NCI-H1436 treated with DMSO at 0.1 percent for 48 hours (cell line): ENCODE measurements around the gene SORBS1.

ENCODE experiments used
- DNase-seq: peaks from one replicate; lab custom pipeline; 2025; lab: John Stamatoyannopoulos, UW

The SORBS1 gene

DNA sequence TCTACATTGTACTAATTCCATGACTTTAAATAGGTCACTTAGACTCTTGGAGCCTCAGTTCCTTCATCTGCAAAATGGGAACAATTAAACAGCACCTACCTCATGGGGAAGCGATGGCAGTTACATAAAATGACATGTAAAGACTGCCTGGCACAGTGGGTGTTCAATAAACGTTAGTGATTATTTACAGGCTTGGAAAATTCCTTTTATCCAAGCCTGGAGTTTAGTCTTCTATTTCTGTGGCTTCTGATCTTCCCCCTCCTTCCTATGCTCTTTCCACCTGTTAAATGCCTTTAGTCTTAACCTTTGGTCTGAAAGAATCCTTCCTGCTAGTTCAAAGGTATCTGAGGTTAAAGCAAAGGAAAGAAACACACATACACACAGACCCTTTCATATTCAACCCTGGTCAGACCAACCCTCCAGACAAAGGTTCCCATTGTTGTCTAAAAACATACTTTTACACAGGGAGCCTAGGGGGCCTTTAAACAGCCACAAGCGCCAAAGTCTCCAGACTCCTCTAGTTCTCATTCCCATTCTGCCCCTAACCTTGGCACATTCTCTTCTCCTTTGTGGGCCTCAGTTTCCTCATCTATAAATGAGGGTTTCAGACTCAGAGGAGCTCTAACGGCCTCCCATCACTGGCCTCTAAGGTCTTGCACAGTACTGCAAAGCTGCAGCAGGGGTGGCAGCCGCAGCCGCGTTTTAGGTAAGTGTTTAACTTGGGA, 21.4 kb downstream of the SORBS1 start:
- no peak for DNase-seq

DNA sequence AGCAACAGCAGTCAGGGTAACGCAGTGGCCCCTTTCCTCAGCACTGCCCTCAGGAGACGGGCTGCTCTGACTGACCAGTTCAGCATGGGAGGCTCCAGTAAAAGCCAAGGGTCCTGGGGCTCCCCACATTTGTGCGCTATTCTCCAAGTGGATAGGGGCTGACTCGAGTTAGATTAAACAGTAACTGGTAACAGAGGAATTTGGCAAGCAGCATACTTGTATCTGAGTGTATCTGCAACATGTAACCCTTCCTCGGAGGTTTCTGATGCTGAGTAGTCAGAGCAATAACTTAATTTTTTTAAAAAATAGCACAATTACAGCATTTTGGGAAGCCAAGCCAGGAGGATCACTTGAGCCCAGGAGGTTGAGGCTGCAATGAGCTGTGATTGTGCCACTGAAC, 22.8 kb downstream of the SORBS1 start:
- no peak for DNase-seq

- DNase-seq, result no peak
These were observed 23.6 kb downstream of the SORBS1 start for GRCh38 chr10:95537542-95537927.

GRCh38 chr10:95536894-95537541, 24.2 kb downstream of the SORBS1 start:
- no peak for DNase-seq

DNA sequence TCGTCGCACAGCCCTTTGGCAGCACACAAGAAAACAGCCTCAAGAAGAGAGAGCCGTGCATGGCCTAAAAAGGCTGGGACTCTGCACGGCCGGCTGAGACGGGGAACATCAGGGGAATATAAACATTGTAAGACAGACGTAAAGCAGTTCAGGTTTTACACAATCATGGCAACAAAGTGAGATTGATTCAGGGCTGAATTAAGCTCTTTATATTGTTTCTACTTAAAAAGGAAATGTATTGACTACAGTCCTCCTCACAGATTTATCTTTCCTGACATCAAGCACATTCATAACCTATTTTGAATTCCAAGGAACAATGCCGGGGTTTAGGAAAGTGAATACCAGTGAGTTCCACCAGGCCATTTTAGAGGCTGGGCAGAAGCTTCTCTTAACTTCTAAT, 25.2 kb downstream of the SORBS1 start:
- no peak for DNase-seq

DNA sequence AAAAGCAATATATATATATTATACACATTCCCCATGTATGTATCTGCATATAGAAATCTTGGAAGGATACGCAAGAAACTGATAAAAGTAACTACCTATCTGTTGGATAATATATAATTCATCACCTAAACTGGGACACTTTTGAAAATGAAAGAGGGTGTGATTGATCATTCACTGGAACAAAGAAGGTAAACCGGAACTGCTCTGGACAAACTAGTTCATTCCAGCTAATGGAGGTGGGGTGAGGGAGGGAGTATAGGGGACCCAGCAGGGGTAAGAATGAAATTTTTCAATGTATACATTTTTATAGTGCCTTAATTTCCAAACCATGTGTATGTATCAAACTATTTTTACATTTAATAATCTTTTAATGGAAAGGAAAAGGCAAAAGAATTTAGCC, 25.6 kb downstream of the SORBS1 start:
- DNase-seq, result no peak

- DNase-seq, result no peak
These were observed 27.6 kb downstream of the SORBS1 start for GRCh38 chr10:95533590-95533989.

GRCh38 chr10:95532536-95532935, 28.6 kb downstream of the SORBS1 start:
- no peak for DNase-seq

- no peak for DNase-seq
These were observed 29.2 kb downstream of the SORBS1 start for GRCh38 chr10:95531994-95532399.

DNA sequence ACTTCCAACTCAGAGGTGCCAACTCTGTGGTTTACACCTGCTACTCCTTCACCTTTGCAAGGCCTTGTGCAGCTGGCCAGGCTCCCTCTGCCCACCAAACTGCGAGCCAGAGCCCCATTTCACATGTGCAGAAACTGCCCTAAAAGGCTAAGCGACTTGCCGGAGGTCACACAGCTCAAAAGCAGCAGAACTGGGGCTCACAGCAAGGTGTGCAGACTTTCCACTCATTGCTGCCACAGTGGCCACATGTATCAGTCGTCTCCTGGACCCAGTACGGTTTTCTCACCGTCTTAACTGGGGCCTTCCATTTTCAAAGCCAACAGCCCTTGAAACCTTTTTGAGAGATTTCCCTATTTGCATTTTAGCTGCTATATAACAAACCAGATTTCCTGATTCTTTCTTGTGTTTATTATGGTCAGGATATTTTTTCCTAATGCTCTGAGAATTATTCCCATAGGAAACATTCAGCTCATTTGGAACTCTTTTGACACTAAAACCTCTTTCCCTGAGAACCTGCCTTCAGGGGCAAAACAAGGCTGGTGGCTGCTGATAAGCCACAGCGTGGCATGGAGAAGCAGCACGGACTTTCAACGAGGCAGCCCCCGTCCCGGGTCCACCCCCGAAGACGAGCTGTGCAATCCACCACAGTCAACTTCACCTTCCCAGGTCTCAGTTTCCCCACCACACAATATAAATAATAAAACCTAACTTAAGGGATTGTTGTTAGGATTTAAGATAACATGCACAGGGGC, 29.9 kb downstream of the SORBS1 start:
- DNase-seq, result no peak

GRCh38 chr10:95530561-95530960, 30.6 kb downstream of the SORBS1 start:
- DNase-seq, result no peak

DNA sequence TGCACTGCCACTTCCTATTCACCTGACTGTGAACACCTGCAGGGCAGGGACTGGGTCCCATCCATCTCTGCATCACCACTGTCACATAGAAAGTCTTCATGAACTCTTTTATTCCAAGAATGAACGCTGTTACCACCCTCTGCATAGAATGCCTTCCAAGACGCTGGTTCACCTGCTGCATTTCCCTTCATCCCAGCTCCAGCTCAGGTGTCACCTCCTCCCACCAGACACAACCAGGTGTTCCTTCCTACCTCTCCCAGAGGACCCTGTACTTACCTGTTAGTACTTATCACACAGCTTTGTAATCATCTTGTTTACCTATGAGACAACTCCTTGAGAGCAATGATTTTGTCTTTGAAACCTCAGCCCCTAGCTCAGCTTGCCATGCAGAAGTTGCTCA, 31.1 kb downstream of the SORBS1 start:
- DNase-seq, result no peak

DNA sequence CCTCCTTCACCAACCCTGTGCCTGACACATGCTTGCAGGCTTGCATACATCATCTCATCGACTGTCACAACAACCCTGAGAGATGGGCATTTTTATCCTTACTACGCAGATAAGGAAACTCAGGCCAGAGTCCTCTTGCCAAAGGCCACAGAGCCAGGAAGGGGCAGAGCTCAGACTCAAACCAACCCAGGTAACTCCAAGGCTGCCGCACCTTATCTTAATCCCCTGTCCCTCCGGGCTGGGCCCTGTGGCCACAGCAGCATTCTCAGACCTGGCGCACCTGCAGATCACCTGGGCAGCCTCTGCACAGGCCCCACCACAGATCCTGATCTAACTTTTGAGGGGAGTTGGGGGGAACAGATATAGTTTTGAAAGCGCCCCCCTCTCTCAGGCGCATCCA, 35.1 kb downstream of the SORBS1 start:
- no peak for DNase-seq

DNA sequence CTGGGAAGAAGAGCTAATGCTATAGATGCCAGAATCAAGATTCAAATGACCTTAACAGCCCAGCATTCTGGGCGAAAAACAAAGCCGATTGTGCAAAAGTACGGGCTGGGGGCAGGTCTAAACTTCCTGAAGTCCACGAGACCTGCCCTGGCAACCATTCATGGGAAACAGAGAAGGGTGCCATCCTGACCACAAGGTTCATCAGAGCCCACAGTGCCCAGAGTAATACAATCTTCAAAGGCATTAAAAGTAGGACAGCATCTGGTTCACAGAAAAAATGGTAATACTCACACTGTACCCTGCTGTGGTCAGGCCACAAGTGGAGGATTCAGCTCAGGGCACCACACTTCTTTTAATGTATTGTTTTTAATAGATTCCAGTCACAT, 36.1 kb downstream of the SORBS1 start:
- DNase-seq, result no peak

DNA sequence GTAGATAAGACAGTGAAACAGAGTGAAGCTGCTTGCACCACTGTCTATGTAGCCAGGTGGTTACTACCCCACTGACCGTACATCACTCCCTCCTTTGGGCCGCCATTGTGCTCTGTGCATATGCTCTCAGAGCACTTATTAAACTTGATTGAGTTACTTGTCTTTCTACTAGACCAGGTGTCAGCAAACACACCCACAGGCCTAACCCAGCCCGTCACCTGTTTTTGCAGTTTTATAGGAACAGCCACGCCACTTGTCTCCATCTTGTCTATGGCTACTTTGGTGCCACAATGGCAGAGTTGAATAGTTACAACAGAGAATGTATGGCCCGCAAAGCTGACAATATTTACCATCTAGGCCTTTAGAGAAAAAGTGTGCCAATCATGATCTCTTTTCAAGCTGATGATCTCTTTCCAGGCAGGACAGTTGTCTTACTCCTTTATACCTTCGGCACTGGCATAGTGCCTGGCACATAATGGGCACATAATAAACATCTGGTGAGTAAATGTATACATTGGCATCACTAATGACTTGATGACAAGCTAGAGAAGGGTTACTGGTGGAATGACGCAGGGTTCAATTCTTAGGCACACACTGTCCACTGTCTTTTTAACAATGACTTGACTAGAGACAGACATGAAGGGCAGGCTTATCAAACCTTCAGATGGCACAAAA, 36.7 kb downstream of the SORBS1 start:
- no peak for DNase-seq

GRCh38 chr10:95522117-95522516, 39.1 kb downstream of the SORBS1 start:
- no peak for DNase-seq

DNA sequence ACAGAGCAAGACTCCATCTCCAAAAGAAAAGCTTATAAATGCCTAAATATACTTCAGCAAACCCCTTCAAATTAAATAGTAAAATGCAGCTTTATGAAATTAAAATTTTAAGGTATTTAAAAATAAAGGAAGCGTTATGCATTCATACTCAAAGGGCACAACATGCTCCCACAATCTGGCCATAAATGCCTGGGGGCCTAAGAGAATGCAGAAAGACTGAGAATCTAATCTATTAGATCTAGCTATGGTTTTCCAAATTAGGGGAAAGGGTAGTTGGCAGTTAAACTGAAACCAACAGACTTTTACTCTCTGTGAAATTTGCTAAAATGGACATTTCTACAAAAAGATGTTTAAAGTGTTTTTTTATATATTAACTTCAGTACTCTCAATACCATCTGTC, 40.6 kb downstream of the SORBS1 start:
- no peak for DNase-seq

- no peak for DNase-seq
These were observed 42.4 kb downstream of the SORBS1 start for GRCh38 chr10:95518455-95519452.

- DNase-seq, result no peak
These were observed 43.4 kb downstream of the SORBS1 start for GRCh38 chr10:95517536-95518454.

GRCh38 chr10:95516774-95517373, 44.3 kb downstream of the SORBS1 start:
- DNase-seq, result no peak
